SK-N-SH treated with all-trans-retinoic acid at 6 μM for 48 hours (cell line): ENCODE measurements around the gene TOPBP1.

Experiments
- ARNTL ChIP-seq: fragments of 450-650 bp; formaldehyde crosslinking; IDR thresholded peaks from 2 replicates; pipeline ENCODE4 v1.5.0; 2020; ENCODE audit warnings: low read depth, mild to moderate bottlenecking, moderate library complexity, borderline replicate concordance
- SNAI2 ChIP-seq: fragments of 250-450 bp; sonication (Bioruptor Pico); IDR thresholded peaks from 2 replicates; pipeline ENCODE4 v1.5.0; 2020; ENCODE audit warnings: mild to moderate bottlenecking, moderate library complexity
- TOX ChIP-seq: fragments of 250-450 bp; sonication (Bioruptor Pico); IDR thresholded peaks from 2 replicates; pipeline ENCODE4 v1.8.0; 2021; ENCODE audit warnings: mild to moderate bottlenecking, moderate library complexity, borderline replicate concordance
- ZFP3 ChIP-seq: fragments of 250-450 bp; sonication (Bioruptor Pico); IDR thresholded peaks from 2 replicates; pipeline ENCODE4 v1.5.0; 2020; ENCODE audit warnings: mild to moderate bottlenecking, moderate library complexity
- ZNF70 ChIP-seq: fragments of 450-650 bp; formaldehyde crosslinking; IDR thresholded peaks from 2 replicates; pipeline ENCODE4 v1.5.0; 2020; ENCODE audit warnings: mild to moderate bottlenecking, moderate library complexity
- TF ChIP-seq, protein P1 (sequence below): fragments of 250-450 bp; sonication (Bioruptor Pico); IDR thresholded peaks from 2 replicates; pipeline ENCODE4 v1.5.1; 2020; ENCODE audit warnings: low read depth, mild to moderate bottlenecking, moderate library complexity

DNA sequence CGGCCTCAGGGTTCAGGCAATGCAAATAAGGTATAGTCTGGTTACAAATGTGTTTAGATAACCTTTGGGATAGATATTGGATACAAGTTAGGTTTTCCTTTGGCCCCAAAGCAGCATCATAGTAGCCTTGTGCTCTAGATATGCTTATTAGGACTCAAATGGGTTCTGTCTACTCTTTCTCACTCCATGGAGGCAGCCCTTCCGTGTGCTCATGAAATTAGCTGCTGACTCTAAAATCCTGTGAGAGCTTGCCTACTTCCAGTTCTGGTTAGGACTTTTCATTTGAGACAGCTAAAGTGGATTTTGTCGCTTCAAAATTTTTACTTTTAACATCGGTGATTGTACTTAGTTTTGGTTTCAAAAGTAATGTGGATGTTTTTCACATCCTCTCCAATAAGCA lies 86.7 kb downstream of the TOPBP1 start:
- TF ChIP-seq, protein P1, sequence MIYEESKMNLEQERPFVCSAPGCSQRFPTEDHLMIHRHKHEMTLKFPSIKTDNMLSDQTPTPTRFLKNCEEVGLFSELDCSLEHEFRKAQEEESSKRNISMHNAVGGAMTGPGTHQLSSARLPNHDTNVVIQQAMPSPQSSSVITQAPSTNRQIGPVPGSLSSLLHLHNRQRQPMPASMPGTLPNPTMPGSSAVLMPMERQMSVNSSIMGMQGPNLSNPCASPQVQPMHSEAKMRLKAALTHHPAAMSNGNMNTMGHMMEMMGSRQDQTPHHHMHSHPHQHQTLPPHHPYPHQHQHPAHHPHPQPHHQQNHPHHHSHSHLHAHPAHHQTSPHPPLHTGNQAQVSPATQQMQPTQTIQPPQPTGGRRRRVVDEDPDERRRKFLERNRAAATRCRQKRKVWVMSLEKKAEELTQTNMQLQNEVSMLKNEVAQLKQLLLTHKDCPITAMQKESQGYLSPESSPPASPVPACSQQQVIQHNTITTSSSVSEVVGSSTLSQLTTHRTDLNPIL (CRISPR knock-in tag): no peak
- TF ChIP-seq ZNF70 (CRISPR knock-in tag) (no peak), ARNTL (CRISPR knock-in tag) (no peak), ZFP3 (CRISPR knock-in tag) (no peak), TOX (CRISPR knock-in tag) (no peak), SNAI2 (no peak)
